Activated naive CD8-positive, alpha-beta T cell treated with anti-CD3 and anti-CD28 coated beads, Interleukin-2, amount 50 U/mL, for 24 hours (primary cell): Measurements from ENCODE around the gene NLK.
"Not testable (repeated sequence)": the region's sequence is repeated elsewhere in the genome, so short reads cannot be mapped to it uniquely, and the experiment has no call there.

Source experiments
- ATAC-seq: fragments of 150-1000 bp; cut with Tn5 transposase; one replicate; pipeline ENCODE4 v1.10.0; 2021
- DNase-seq: peaks from one replicate; pipeline ENCODE4 v3.0.0; 2021
- H3K27ac Mint-ChIP-seq: one replicate; pipeline ENCODE4 v1.8.0; 2021; ENCODE audit warnings: mild to moderate bottlenecking, mixed read lengths
- H3K27me3 Mint-ChIP-seq: one replicate; pipeline ENCODE4 v1.8.0; 2021; ENCODE audit warnings: mixed read lengths
- H3K36me3 Mint-ChIP-seq: one replicate; pipeline ENCODE4 v1.8.0; 2021; ENCODE audit warnings: low read depth, mixed read lengths
- H3K4me1 Mint-ChIP-seq: one replicate; pipeline ENCODE4 v1.8.0; 2021; ENCODE audit warnings: mixed read lengths
- H3K4me3 Mint-ChIP-seq: one replicate; pipeline ENCODE4 v1.8.0; 2021; ENCODE audit warnings: mild to moderate bottlenecking, moderate library complexity, mixed read lengths
- H3K9me3 Mint-ChIP-seq: one replicate; pipeline ENCODE4 v1.8.0; 2021; ENCODE audit warnings: mixed read lengths

NLK gene

GRCh38 chr17:28231624-28232023 is 189.1 kb downstream of the NLK start:
- not testable (repeated sequence) for DNase-seq, H3K4me3 Mint-ChIP-seq, ATAC-seq, H3K36me3 Mint-ChIP-seq, H3K27ac Mint-ChIP-seq, H3K9me3 Mint-ChIP-seq, H3K4me1 Mint-ChIP-seq
- peaks cover 42% of the 10 kb centered on the region for H3K27me3 Mint-ChIP-seq

GRCh38 chr17:28232966-28233870 is 190.7 kb downstream of the NLK start:
- not testable (repeated sequence) for H3K27ac Mint-ChIP-seq, H3K36me3 Mint-ChIP-seq, DNase-seq, H3K4me3 Mint-ChIP-seq, H3K4me1 Mint-ChIP-seq, ATAC-seq, H3K9me3 Mint-ChIP-seq
- peaks cover 36% of the 10 kb centered on the region for H3K27me3 Mint-ChIP-seq

DNA sequence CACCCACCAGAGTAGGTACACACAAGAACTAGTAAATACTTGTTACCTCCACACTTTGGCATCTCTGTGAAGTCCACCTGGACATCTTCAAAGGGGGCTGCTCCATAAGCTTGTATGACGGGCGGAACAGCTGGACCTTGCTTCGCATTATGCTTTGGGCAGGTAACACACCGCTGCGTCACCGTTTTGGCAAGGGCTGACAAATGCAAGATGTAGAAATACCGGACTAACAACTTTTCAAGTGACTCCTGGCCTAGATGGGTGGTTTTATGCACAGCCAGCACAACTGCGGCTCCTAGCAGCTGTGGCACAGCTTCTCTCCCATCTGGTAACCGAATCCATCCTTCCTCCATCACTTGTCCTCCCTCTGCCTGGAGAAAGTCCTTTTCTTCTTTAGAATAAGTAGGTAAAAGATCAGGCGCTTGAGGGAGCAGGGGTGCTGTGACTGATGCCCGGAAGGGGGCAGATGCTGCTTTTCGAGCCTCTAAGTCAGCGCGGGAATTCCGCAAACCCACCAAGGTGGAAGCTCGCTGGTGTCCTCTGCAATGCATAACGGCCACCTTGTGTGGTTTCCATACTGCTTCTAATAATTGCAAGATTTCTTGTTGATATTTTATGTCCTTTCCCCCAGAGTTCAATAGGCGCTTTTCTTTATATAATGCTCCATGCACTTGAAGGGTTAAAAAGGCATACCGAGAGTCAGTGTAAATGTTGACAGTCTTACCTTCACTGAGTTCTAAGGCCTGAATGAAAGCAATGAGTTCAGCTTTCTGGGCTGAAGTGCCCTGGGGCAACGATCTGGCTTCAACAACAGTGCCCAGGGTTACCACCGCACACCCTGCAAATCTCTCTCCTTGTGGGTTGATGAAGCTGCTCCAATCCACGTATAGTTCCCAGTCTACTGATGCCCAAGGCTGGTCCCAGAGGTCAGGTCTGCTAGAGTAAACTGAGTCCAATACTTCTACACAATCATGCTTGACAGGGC is 191.7 kb downstream of the NLK start:
- DNase-seq, H3K4me1 Mint-ChIP-seq, H3K36me3 Mint-ChIP-seq, H3K27ac Mint-ChIP-seq, ATAC-seq, H3K9me3 Mint-ChIP-seq, H3K4me3 Mint-ChIP-seq: not testable (repeated sequence)
- H3K27me3 Mint-ChIP-seq, result peaks cover 29% of the 10 kb centered on the region

DNA sequence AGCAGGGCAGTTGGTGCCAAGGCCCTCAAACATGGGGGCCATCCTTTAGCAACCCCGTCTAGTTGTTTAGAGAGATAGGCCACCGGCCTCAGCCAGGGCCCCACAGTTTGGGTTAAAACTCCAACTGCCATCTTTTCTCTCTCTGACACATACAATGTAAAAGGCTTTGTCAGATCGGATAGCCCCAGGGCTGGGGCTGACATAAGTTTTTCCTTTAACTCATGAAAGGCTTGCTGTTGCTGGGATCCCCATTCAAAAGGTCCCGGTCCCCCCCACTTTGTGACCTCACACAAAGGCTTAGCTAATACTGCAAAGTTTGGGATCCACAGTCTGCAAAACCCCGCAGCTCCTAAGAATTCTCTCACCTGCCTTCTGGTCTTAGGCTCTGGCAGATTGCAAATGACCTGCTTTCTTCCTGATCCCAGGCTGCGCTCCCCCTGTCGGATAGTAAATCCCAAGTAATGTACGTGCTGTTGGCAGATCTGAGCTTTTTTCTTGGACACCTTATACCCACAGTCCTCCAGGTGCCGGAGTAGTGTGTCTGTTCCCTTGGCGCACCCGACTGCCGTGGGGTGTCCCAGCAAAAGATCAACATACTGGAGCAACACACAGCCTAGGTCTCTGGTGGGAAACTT is 192.7 kb downstream of the NLK start:
- not testable (repeated sequence) for H3K4me1 Mint-ChIP-seq, DNase-seq, H3K4me3 Mint-ChIP-seq, ATAC-seq, H3K9me3 Mint-ChIP-seq, H3K27ac Mint-ChIP-seq, H3K36me3 Mint-ChIP-seq
- H3K27me3 Mint-ChIP-seq, result peaks cover 23% of the 10 kb centered on the region

- peaks cover 14% of the 10 kb centered on the region for H3K27me3 Mint-ChIP-seq
- H3K9me3 Mint-ChIP-seq, H3K36me3 Mint-ChIP-seq, H3K4me1 Mint-ChIP-seq, DNase-seq, H3K4me3 Mint-ChIP-seq, H3K27ac Mint-ChIP-seq, ATAC-seq: not testable (repeated sequence)
Observed at GRCh38 chr17:28236033-28236653, 193.7 kb downstream of the NLK start.

- not testable (repeated sequence) for H3K9me3 Mint-ChIP-seq, ATAC-seq, H3K27ac Mint-ChIP-seq, H3K4me3 Mint-ChIP-seq, H3K36me3 Mint-ChIP-seq, H3K4me1 Mint-ChIP-seq, DNase-seq, H3K27me3 Mint-ChIP-seq
Observed at GRCh38 chr17:28238547-28239270, 196.2 kb downstream of the NLK start.

DNA sequence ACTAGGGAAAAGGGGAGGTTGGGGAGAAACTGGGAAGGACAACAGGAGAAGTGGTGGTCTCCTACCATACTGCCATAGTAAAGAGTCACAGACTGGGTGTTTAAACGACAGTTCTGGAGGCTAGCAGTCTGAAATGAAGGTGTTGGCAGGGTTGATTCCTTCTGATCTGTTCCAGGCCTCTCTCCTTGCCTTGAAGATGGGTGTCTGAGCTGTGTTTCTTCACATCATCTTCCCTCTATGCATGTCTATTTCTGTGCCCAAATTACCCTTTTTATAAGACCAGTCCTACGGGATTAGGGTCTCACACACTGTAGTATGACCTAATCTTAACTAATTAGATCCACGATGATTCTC is 196.8 kb downstream of the NLK start:
- H3K36me3 Mint-ChIP-seq, result no peaks in the 10 kb centered on the region
- ATAC-seq (no peak), DNase-seq (no peak)
- peaks cover 2% of the 10 kb centered on the region for H3K27me3 Mint-ChIP-seq
- no peak overlapping the region for H3K27ac Mint-ChIP-seq
- no peak overlapping the region for H3K4me3 Mint-ChIP-seq
- H3K4me1 Mint-ChIP-seq, result no peaks in the 10 kb centered on the region
- no peaks in the 10 kb centered on the region for H3K9me3 Mint-ChIP-seq

GRCh38 chr17:28240688-28241340 is 198.3 kb downstream of the NLK start:
- no peak for ATAC-seq
- Mint-ChIP-seq H3K4me3 (no peak overlapping the region), H3K36me3 (no peaks in the 10 kb centered on the region), H3K27ac (no peak overlapping the region), H3K9me3 (no peaks in the 10 kb centered on the region), H3K4me1 (no peaks in the 10 kb centered on the region), H3K27me3 (peaks cover 2% of the 10 kb centered on the region)
- DNase-seq, result no peak

DNA sequence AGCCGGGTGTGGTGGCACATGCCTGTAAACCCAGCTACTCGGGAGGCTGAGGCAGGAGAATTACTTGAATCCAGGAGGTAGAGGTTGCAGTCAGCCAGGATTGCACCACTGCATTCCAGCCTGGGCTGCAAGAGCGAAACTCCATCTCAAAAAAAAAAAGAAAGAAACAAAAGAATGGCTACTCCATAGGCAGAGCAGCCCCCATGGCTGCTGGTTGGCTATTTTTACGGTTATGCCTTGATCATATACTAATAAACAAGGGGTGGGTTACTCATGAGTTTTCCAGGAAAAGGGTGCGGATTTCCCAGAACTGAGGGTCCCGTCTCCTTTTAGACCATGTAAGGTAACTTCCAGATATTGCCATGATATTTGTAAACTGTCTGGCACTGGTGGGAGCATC is 200.3 kb downstream of the NLK start:
- Mint-ChIP-seq H3K36me3 (no peaks in the 10 kb centered on the region), H3K4me3 (no peak overlapping the region), H3K27me3 (peaks cover 2% of the 10 kb centered on the region), H3K27ac (no peak overlapping the region), H3K4me1 (no peaks in the 10 kb centered on the region), H3K9me3 (no peaks in the 10 kb centered on the region)
- ATAC-seq, result no peak
- DNase-seq, result no peak

- ATAC-seq, H3K36me3 Mint-ChIP-seq, H3K27ac Mint-ChIP-seq, H3K4me3 Mint-ChIP-seq, H3K9me3 Mint-ChIP-seq, H3K27me3 Mint-ChIP-seq, DNase-seq, H3K4me1 Mint-ChIP-seq: not testable (repeated sequence)
Observed at GRCh38 chr17:28243268-28243667, 200.8 kb downstream of the NLK start.

- DNase-seq (no peak), ATAC-seq (no peak)
- Mint-ChIP-seq H3K4me3 (no peak overlapping the region), H3K36me3 (no peaks in the 10 kb centered on the region), H3K27me3 (no peaks in the 10 kb centered on the region), H3K4me1 (no peaks in the 10 kb centered on the region), H3K27ac (no peak overlapping the region), H3K9me3 (no peaks in the 10 kb centered on the region)
Observed at GRCh38 chr17:28244446-28244845, 202.0 kb downstream of the NLK start.
